Subcutaneous adipose tissue (tissue), 4 donors: ENCODE results near the gene MYO18B. TPM values are rescaled to one million over a fixed set of nuclear protein-coding genes. Genes with fewer than 3 reads are reported as not detected.

Experiments used
- CTCF ChIP-seq: fragments of 450-650 bp; IDR thresholded peaks from one replicate; pipeline ENCODE4 v1.5.1; 2016; ENCODE audit warnings: low read depth, mild to moderate bottlenecking, control low read depth, antibody characterized with exemption, moderate library complexity
- total RNA-seq, 4 donors: library from RNA; depleted of rRNA; stranded (reverse); fragments of >200 nt; gene quantifications; one replicate each; pipeline ENCODE4 v1.1.0, GENCODE V29; 2016

Gene MYO18B
- total RNA-seq, 4 donors from 2014 or later = under 0.01 TPM; not detected in 3

- no peak for TF ChIP-seq CTCF
These were observed 44.2 kb downstream of the MYO18B start for GRCh38 chr22:25786165-25786564.

- TF ChIP-seq CTCF = no peak
These were observed 49.6 kb downstream of the MYO18B start for GRCh38 chr22:25791556-25791955.

- no peak for TF ChIP-seq CTCF
These were observed 53.5 kb downstream of the MYO18B start for GRCh38 chr22:25795478-25795877.

- no peak for TF ChIP-seq CTCF
These were observed 55.7 kb downstream of the MYO18B start for GRCh38 chr22:25797498-25798290.

GRCh38 chr22:25800766-25801165 is 58.8 kb downstream of the MYO18B start:
- no peak for TF ChIP-seq CTCF

GRCh38 chr22:25802018-25802417 is 60.0 kb downstream of the MYO18B start:
- TF ChIP-seq CTCF = no peak

- no peak for TF ChIP-seq CTCF
These were observed 62.7 kb downstream of the MYO18B start for GRCh38 chr22:25804676-25805075.
